Uterus (tissue), 4 donors: Measurements from ENCODE around the gene NAMPT. TPM values are rescaled to one million over a fixed set of nuclear protein-coding genes. Genes with fewer than 3 reads are reported as not detected.

ENCODE experiments used
- DNase-seq, 2 donors: peaks; one replicate each; pipeline ENCODE4 v3.0.0-alpha.2; 2019 to 2020
- H3K27ac ChIP-seq, 2 donors: fragments of 200-600 bp; sonication (generic); 1 replicate in 1 of 2; 2 replicates in 1 of 2; pipeline ENCODE4 v1.5.1; 2016 to 2018
- H3K27me3 ChIP-seq, 2 donors: fragments of 200-600 bp; sonication (generic); one replicate each; pipeline ENCODE4 v1.5.1; 2018 to 2019; ENCODE audit warnings: control low read depth in 1 of 2
- H3K36me3 ChIP-seq, 2 donors: fragments of 200-600 bp; sonication (generic); one replicate each; pipeline ENCODE4 v1.5.1; 2019; ENCODE audit warnings: control low read depth in 1 of 2
- H3K4me1 ChIP-seq, 2 donors: fragments of 200-600 bp; sonication (generic); one replicate each; pipeline ENCODE4 v1.5.1; 2018 to 2019; ENCODE audit warnings: control low read depth in 1 of 2
- H3K4me3 ChIP-seq, 2 donors: fragments of 200-600 bp; sonication (generic); 1 replicate in 1 of 2; 2 replicates in 1 of 2; pipeline ENCODE4 v1.5.1; 2018 to 2019; ENCODE audit warnings: mild to moderate bottlenecking in 1 of 2
- H3K9me3 ChIP-seq, 2 donors: fragments of 200-600 bp; sonication (generic); one replicate each; pipeline ENCODE4 v1.5.1; 2019; ENCODE audit warnings: control low read depth in 1 of 2
- CTCF ChIP-seq, 4 experiments: fragments of 200-600 bp in 2 of 4; fragments of 450-650 bp in 2 of 4; sonication (generic) in 2 of 4; IDR thresholded peaks; one replicate each; pipeline ENCODE4 v1.5.1; 2016 to 2019; ENCODE audit warnings: antibody characterized with exemption in 4 of 4, mild to moderate bottlenecking in 2 of 4, moderate library complexity in 1 of 4
- POLR2A ChIP-seq, 2 donors: fragments of 450-650 bp; IDR thresholded peaks; one replicate each; pipeline ENCODE4 v1.6.1; 2016; ENCODE audit warnings: antibody characterized with exemption in 2 of 2, mild to moderate bottlenecking in 1 of 2, moderate library complexity in 1 of 2
- intact Hi-C: fragments of 100-400 bp; cut with DNase I; formaldehyde crosslinking; loops from one replicate; pipeline ENCODE4 v1.15.1; 2023; ENCODE audit warnings: low total_unique reads
- total RNA-seq, 4 donors: library from RNA; depleted of rRNA in 3 of 4; stranded (reverse); fragments of >200 nt in 3 of 4; gene quantifications; one replicate each; pipeline versions ENCODE4 v1.1.0 to v1.2.4, GENCODE V29; 2014 to 2023
- donor health status: DM: yes; HTN: yes; CAD: no.

Gene NAMPT
- total RNA-seq, 4 donors from 2014 or later = 30.7 to 223 (median 84.1) TPM

GRCh38 chr7:106312906-106313305 lies 28.1 kb upstream of the NAMPT start:
- no peaks in the 10 kb centered on the region for H3K4me1 ChIP-seq
- H3K9me3 ChIP-seq = no peaks in the 10 kb centered on the region
- H3K27me3 ChIP-seq = no peaks in the 10 kb centered on the region
- no peak for DNase-seq
- TF ChIP-seq POLR2A (IDR thresholded peaks at IDR 0.05) = no peak
- no peak for TF ChIP-seq CTCF (IDR thresholded peaks at IDR 0.05)
- H3K4me3 ChIP-seq = no peak overlapping the region
- intact Hi-C loops = no loop called here
- no peak overlapping the region for H3K27ac ChIP-seq
- no peaks in the 10 kb centered on the region for H3K36me3 ChIP-seq

- no peak for TF ChIP-seq POLR2A (IDR thresholded peaks at IDR 0.05)
- no peak for TF ChIP-seq CTCF (IDR thresholded peaks at IDR 0.05)
- H3K9me3 ChIP-seq = no peaks in the 10 kb centered on the region
- intact Hi-C loops = no loop called here
- no peak overlapping the region for H3K4me3 ChIP-seq
- no peaks in the 10 kb centered on the region for H3K4me1 ChIP-seq
- no peaks in the 10 kb centered on the region for H3K36me3 ChIP-seq
- no peaks in the 10 kb centered on the region for H3K27me3 ChIP-seq
- H3K27ac ChIP-seq = no peak overlapping the region
- no peak for DNase-seq
These were observed 27.5 kb upstream of the NAMPT start for GRCh38 chr7:106312099-106312871.

DNA sequence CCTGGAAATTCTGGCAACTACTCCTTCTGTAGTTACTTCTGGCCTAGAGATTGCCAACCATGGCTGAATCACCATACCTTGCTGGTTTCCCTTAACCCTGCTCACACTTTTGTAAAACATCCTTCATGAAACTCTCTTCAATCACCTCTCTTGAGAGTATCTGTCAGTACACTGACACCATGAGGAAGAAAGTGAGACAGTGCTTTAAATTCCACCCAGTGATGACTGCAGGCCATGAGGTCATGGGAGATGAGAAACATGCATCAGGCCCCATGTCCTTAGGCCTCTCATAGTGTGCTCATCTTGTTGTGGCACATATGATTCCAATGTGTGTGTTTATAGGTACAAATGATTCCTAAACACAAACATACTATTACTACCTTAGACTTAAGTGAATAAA lies 24.6 kb upstream of the NAMPT start:
- DNase-seq = no peak
- Histone ChIP-seq H3K4me3 (no peak overlapping the region), H3K27ac (no peak overlapping the region), H3K9me3 (no peaks in the 10 kb centered on the region), H3K36me3 (no peaks in the 10 kb centered on the region), H3K27me3 (no peaks in the 10 kb centered on the region), H3K4me1 (no peaks in the 10 kb centered on the region)
- intact Hi-C loops = no loop called here
- TF ChIP-seq CTCF (IDR thresholded peaks at IDR 0.05) = no peak
- TF ChIP-seq POLR2A (IDR thresholded peaks at IDR 0.05) = no peak

DNA sequence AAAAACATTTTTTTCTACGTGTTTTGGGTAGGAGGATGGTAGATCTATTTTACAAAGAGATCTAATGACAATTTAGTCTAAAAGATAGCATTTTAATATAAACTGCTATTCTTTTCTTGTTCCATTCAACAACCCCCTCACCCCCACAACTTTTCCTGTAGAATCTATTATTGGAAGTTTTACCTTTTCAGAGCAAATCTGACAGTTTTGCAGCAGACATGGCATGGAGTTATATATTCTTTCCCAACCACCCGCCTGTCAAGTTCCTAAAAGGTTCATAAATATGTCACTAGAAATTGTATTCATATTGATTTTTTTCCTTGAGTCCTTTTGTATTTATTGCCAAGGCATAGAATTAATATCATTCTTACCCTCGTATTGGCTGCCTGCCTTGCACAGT lies 21.5 kb upstream of the NAMPT start:
- Histone ChIP-seq H3K4me3 (no peak overlapping the region), H3K36me3 (no peaks in the 10 kb centered on the region), H3K27me3 (no peaks in the 10 kb centered on the region), H3K4me1 (no peaks in the 10 kb centered on the region), H3K27ac (no peak overlapping the region), H3K9me3 (peaks cover 0 to under 1% of the 10 kb centered on the region in 2 donors)
- no peak for TF ChIP-seq CTCF (IDR thresholded peaks at IDR 0.05)
- no peak for TF ChIP-seq POLR2A (IDR thresholded peaks at IDR 0.05)
- intact Hi-C loops = no loop called here
- no peak for DNase-seq

GRCh38 chr7:106305732-106306131 lies 20.9 kb upstream of the NAMPT start:
- Histone ChIP-seq H3K27me3 (no peaks in the 10 kb centered on the region), H3K4me1 (no peaks in the 10 kb centered on the region), H3K36me3 (no peaks in the 10 kb centered on the region), H3K9me3 (peaks cover 0 to 6% of the 10 kb centered on the region in 2 donors), H3K27ac (no peak overlapping the region), H3K4me3 (no peak overlapping the region)
- DNase-seq = no peak
- TF ChIP-seq POLR2A (IDR thresholded peaks at IDR 0.05) = no peak
- TF ChIP-seq CTCF (IDR thresholded peaks at IDR 0.05) = no peak
- intact Hi-C loops = no loop called here
